Stimulated activated CD4-positive, alpha-beta T cell treated with anti-CD3 and anti-CD28 coated beads, Interleukin-2, amount 100 ng/mL, for 48 hours (primary cell): ENCODE results near the gene GALNT15.
A peak's percentile ranks its signal among the peaks of the same experiment; 100 is the strongest.

Source experiments
- DNase-seq, 2 donors: peaks; one replicate each; pipeline ENCODE4 v3.0.0-alpha.2; 2020

Gene GALNT15

DNA sequence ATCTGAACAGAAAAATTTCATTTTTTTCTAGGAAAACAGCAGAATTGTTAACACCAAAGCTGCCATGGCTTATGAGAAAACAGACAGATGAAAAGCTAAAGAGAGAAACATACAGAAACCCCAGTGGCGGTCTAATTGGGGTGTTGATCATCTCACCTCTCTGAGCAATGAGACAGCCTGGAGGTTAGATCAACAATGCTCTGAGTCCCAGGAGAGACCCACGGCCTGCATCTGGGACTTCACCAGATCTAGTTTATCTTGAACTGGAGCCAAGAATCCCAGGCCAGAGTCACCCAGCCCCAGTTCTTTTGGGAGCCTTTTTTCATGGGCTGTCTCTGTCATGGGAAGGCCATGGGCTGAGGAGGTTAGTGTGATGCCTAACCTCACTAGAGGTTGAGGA lies 3.5 kb upstream of the GALNT15 start:
- DNase-seq = no peak

DNA sequence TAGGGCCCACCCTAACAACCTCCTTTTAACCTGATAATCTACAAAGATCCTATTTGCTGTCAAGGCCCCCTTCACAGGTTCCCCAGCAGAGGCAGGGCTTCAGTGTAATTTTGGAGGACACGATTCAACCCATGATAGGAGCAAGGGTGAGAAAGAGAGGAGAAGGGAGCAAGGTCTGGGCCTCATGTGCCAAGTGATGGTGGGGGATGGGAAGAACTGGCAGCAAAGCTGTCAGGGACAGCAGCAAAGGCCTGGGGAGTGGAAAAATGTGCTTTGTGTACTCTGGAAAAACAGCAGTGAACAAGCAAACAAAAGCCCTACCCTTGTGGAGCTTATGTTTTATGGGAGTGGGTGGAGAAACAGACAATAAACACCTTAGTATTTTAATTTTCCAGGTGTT lies 2.7 kb upstream of the GALNT15 start:
- DNase-seq = no peak

DNA sequence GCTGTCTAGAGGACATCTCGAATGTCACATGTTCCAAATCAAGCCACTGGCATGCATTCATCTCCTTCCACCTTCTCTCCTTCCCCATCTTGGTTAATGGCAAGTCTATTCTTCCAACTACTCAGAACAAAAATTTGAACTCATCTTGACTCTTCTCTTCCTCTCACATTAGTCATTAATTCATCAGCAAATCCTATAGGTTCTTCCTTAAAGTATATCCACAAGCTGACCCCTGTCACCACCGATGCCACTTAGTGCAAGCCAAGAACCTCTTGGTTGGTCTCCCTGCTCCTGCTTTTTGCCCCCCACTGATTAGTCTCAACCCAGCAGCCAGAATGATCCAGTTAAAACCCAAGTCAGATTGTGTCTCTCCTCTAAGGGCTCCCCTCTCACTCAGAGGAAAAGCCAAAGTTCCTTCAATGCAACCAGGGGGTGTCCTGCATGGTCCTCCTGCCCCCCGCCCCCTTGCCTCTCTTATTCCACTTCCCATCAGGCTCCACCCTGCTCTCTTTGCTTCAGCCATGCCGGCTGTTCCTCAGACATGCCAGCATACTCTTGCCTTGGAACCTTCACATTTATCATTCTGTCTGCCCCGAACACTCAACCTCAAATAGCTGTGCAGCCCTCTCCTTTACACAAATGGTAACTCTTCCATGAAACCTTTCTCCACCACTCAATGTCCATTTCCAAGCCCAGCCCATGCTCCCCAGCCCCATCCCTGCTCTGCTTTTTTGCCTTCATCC lies 1.0 kb upstream of the GALNT15 start:
- DNase-seq = no peak

DNA sequence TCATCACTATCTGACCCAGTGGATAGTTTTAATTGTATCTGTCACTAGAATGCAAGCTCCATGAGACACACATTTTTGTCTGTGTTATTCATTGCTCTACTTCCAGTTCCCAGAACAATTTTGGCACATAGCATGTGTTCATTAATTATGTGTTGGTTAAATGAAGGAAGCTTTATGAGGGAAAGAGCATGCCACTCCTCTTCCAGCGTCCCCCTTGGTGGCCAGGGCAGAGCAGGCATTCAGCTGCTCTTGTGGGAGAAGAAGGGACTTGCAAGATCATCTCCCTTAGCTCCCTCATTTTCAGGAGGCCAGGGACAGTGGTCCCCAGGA lies 489 bp upstream of the GALNT15 start:
- no peak for DNase-seq

DNA sequence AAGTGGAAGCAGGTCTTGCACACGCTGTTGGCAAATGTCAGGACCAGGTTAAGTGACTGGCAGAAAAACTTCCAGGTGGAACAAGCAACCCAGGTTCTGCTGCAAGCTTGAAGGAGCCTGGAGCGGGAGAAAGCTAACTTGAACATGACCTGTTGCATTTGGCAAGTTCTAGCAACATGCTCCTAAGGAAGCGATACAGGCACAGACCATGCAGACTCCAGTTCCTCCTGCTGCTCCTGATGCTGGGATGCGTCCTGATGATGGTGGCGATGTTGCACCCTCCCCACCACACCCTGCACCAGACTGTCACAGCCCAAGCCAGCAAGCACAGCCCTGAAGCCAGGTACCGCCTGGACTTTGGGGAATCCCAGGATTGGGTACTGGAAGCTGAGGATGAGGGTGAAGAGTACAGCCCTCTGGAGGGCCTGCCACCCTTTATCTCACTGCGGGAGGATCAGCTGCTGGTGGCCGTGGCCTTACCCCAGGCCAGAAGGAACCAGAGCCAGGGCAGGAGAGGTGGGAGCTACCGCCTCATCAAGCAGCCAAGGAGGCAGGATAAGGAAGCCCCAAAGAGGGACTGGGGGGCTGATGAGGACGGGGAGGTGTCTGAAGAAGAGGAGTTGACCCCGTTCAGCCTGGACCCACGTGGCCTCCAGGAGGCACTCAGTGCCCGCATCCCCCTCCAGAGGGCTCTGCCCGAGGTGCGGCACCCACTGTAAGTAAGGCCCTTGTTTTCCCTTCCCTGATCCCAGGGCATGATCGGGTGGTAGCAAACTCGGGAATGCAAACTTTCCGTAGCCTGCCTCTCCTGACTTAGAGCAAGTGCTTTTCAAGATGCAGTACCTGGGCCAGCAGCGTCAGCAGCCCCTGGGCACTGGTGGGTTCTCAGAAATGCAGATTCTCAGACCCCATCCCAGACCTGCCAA lies 759 bp downstream of the GALNT15 start:
- no peak for DNase-seq

DNA sequence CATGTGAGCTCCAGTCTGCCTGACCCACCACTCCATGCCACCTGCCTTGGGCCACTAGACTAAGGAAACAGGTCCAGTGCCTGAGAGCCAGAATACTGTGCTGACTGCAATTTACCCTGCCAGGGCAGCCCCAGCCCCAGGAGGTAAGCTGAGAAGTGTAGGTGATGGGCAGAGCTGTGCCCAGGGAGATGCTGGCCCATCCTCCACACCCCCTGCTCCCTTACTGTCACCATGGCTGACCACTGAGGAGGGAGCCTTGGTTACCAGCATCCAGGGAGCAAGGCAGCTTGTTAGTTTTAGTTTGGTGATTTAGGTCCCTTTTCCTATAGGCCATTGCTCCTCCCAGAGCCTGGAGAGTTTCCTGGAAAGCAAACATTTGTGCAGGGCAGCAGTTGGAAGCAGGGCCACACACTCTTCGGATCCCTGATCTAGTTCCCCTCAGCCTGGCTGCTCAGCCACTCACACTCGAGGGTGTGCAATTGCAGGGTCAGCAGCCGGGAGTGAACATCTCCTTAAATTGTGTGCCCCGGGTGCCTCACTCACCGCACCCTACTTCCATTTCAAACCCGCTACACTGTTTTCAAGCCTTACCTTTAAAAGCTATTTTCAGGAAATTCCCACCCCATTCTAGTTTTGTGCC lies 2.0 kb downstream of the GALNT15 start:
- no peak for DNase-seq

DNA sequence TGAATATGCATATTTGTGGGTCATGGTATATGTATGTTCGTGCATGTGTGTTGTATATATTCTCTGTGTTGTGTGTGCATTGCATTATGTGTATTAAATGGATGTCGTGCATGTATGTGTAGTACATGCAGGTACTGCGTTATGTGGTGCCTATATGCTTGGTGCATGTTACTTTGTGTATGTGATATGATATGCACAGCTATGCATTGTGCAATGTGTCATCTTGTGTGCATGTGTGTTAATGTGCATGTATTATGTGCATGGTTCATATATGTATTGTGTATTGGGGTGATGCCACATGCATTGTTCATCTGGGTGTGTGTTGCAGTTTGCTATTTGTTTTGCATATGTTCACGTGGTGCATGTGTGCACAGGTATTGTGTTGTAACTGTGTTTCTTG lies 2.9 kb downstream of the GALNT15 start:
- DNase-seq = no peak

DNA sequence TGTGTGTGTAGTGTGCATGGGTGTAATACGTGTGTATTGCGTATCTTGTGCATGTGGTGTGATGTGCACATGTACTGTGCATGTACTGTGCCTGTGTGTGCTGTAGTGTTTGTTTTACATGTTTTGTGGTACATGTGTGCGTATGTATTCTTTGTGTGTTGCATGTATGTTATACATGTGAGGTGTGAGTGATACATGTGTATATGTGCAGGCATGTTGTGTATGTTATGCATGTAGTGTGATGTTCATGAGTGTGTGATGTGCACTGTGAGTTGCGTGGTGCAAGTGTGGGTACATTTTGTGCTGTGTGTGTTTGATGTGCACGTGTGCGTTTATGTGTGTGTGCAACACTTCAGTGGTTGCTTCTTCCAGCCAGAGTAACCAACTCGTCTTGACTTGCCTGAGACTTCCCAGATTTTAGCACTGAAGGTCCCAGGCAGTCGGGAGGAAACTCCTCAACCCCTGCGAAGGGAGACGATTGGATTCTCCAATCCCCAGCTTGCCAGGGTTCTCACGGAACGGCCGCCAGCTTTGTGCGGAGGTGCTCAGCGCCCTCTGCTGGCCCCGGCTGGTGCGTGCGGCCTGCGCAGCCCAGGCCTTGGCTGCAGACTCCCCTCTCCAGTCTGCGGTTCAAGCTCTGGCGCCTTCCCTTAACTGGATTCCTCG lies 3.6 kb downstream of the GALNT15 start:
- DNase-seq = peak; percentile 69 to 79

DNA sequence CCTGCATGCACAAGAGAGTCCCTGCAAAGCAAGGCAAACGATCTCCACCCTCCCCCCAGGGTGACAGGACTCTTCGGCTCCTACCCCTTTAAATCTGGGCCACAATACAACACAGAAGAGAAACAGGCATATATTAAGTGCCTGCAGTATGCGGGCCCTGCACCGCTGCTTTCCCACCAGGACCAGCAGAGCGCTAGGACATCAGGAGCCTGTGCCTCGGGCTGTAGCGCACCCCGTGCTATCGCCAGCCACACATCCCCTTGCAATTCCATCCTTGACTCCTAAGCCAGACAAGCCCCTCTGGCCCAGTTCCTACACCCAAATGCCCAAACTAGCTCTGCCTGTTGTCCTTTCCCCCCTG lies 4.1 kb downstream of the GALNT15 start:
- DNase-seq = no peak

DNA sequence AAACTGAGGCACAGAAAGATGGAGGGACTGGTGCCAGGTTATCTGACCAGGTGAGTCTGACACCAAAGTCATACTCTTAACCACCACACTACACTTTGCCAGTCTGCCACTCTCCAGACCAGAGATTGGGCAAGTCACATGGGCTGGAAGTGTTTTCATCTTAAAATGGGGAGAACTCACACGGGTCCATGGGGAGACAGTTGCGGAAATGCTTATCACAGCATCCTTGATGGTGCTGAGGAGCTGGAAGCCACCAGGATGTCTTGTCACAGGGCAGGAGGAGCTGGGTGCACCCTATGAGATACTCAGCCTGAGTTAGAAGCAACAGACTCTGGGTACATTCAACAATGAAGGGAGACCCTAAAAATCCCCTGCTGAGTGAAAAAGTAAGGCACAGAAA lies 4.8 kb downstream of the GALNT15 start:
- DNase-seq = no peak

DNA sequence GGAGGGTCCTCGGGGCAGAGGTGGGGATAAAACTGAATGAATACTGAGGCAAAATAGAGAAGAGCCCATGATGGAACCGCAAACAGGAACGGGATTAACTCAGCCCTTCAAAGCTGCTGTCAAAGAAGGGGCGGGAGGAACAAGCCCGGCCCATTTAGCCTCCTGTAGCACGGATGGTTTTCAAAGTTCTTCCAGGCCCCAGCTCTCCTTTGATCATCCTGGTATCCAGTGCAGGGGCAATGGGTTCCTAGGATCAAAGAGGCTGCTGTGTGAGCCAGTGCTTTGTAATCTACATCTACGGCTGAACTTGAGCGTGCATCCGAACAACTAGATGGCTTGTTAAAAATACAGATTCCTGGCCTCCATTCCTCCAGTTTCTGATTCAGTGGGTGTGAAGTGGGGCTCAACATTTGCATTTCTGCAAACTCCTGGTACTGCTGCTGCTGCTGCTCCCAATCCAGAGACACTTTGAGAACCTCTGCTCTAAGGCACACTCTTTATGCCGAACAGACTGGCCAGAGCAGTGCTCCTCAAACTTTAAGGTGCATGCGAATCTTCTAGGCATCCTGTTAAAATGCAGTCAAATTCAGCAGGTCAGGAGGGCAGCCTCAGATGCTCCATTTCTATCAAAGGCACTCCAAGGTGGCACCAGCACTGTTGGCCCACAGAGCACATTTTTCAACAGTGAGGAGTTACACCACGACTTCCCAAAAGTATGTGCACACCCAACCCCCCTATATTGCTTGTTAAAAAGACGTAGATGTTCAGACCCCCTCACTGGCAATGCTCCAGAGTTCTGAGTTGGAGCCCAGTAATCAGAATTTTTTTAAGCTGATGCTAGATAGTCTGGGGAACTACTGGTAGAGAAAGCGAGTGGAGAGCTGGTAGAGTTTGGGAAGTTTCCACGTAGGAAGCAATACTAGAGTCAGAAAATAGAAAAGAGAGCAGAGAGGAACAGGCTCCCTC lies 5.6 kb downstream of the GALNT15 start:
- DNase-seq = no peak

DNA sequence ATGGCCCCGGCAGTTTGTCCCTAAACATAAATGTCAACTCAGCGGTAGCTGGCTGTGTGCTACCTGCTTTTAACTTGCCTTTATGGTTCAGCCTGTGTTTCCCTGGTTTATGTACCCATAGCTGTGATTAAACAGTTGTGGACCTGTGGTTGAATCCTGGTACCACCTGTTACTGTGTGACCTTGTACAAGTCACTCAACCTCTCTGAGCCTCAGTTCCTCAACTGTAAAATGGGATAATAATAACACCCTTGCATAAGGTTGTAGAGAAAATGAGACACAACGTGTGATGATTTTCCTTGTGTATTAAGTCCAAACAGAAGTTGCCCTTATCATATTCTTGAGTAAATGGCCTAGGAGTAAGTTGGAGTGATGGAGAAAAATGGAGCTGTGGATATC lies 6.3 kb downstream of the GALNT15 start:
- no peak for DNase-seq

DNA sequence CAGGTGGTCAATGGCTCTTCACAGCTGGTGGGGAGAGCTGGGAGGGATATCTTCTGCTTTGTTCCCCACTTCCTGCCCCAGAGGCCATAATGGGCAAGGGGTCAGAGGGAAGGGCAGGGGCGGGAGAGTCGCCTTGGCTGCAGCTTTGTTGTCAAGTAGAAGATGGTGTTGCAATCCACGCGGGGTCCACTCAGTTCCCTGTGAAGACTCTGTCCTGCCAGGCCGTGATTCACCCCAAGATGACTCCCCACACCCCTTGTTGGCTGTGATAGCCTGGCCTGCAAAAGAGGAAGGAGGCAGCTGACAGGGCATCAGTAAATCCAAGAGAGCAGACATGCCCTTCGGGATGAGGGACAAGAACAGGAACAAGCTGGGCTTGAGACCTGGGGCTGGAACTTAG lies 6.9 kb downstream of the GALNT15 start:
- no peak for DNase-seq

DNA sequence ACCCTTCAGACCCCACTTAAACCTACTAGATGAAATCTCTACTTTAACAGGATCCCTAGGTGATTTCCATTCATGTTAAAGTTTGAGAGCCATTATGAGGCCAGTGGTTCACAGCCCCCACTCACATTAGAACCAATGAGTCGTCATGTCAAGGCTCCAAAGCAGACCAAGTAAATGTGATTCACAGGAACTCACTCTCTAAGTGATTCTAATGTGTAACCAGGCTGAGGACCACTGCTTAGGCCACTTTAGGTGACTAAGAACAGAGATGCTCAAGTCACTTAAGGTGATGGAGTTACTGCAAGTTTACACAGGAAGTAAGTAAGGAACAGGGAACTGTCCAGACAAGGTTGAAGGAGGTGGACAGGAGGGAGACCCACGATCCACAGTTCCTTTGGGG lies 7.7 kb downstream of the GALNT15 start:
- DNase-seq = no peak

DNA sequence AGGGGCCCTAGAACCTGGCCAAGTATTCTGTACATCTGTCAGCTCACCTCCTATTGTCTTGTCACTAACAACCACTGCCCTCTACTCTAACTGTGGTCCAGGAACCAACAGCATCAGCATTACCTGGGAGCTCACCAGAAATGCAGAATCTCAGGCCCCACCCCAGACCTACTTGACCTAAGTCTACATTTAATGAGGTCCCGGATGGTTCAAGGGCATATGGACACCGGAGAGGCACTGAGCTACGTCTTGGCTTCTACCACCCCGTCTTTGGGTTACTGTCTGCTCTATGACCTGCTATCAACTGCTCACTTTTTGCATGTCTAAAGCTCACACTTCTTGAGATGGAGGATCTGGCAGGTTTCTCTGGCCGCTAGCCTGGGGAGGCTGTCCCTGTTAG lies 8.1 kb downstream of the GALNT15 start:
- no peak for DNase-seq

DNA sequence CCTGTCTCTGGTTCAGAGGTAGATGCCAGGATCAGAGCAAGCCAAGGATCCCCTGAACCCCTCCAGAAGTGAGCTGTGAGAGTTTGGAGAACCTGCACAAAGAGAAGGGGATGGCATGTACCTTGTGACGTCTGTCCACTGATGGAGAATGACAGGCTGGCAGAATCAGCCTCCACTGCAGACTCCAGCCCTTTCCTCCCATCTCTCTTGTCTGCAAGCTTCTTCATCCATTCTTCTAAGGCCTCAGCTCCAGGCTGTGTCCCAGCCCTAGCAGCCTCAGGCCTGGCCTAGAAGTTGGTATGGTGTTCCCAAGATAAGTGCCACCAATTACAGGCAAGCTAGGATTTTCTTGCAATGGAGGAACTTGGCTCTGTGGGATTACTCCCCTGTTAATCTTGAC lies 8.6 kb downstream of the GALNT15 start:
- no peak for DNase-seq

DNA sequence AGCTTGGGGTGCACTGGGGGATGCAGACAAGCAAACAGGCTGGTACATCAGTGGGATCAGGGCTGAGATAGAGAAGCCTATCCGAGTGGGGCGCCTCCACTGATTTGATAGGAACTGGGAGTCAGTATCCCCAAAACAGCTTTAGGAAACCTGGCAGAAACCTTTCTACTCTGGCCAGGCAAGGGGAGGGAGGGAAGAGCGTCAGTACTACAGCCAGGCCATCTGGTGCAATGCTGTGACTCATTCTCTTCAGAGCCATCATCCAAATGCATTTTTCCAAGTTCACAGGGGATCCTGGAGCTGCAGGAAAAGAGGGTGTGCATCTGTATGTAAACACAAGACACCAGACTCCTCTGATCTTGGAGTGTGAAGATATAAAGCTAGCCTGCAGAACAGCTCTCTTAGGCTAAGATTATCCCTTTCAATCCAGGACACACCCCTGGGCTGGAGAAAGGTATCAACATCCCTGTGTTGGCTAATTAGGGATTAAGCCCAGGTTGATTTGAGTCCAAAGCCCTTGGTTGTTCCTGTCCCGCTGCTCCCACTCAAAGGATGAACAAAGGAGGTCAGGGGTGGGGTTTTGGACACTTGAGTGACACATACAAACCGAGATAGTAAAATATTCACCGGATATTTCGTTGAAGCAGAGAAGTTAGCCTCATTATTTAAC lies 9.3 kb downstream of the GALNT15 start:
- DNase-seq = no peak

DNA sequence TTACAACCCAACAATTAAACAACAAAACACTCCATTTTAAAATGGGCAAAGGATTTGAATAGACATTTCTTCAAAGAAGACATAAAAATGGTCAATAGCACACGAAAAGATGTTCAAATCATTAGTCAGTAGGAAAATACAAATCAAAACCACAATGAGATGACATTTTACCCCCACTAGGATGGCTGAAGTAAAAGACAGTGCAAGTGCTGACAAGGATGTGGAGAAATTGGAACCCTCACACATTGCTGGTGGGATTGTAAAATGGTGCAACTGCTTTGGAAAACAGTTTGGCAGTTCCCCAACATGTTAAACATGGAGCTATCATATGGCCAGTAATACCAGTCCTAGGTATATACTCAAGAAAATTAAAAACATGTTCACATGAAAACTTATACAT lies 11.6 kb downstream of the GALNT15 start:
- DNase-seq = no peak

DNA sequence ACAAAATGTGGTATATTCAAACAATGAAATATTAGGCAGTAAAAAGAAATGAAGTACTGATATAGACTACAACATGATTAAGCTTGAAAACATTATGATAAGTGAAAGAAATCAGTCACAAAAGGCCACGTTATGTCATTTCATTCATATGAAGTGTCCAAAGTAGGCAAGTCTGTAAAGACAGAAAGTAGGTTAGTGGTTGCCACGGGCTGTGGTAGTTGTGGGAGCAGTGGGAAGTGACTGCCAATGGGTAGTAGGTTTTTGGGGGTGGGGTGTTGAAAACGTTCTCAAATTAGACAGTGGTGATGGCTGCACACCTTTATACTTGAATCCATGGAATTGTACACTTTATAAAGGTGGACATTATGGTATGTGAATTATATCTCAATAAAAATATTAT lies 12.1 kb downstream of the GALNT15 start:
- DNase-seq = no peak

DNA sequence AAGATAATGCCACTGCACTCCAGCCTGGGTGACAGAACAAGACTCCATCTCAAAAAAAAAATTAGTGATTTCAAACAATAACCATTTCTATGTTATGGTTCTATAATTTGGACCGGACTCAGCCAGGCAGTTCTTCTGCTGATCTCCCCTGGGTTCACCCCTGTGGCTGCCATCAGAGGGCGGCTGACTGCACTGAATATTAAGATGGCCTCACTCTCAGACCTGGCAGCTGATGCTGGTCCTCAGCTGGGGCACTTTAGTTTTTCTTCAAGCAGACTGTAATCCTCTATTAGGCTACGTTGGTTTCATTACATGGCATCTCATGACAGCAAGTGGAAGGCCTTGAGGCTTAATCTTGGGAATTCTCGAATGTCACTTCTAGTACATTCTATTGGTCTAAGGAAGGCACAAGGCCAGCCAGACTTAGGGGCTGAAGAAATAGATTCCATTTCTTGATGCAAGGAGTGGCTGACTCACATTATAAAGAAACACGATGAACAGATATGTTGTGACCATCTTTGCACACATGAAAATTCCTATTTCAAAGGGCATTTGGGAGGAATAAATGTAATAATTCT lies 12.8 kb downstream of the GALNT15 start:
- no peak for DNase-seq

DNA sequence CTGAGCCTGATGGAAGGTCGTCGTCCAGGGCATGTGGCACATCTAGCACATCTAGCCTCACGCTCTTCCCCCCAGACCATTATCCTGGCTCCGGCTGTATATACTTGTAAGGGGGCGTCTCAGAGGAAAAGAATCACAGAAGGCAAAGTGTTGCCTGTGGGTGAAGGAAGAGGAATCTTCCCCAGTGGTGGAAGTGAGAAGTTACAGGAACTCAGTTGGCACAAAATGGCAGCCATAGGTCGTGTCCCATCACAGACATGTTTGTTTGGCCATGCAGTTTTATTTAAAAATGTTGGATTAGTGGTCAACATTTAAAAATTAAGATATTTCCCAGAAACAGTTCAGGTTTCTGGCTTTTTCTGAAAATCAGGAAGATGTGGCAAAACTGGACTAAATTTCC lies 13.6 kb downstream of the GALNT15 start:
- no peak for DNase-seq
